ENCODE measurements around the gene KRTAP3-3. TPM values are rescaled to one million over a fixed set of nuclear protein-coding genes. Genes with fewer than 3 reads are reported as not detected.

KRTAP3-3 gene
- polyA plus RNA-seq, 1 experiment = not detected

- POLR2A ChIA-PET = interaction anchor here (0.6 kb wide), 1 partner anchor 148 kb away, joined by 3 read pairs; no protein-coding TSS in a partner anchor
Observed at GRCh38 chr17:40962059-40962561, 31.9 kb downstream of the KRTAP3-3 start.

DNA sequence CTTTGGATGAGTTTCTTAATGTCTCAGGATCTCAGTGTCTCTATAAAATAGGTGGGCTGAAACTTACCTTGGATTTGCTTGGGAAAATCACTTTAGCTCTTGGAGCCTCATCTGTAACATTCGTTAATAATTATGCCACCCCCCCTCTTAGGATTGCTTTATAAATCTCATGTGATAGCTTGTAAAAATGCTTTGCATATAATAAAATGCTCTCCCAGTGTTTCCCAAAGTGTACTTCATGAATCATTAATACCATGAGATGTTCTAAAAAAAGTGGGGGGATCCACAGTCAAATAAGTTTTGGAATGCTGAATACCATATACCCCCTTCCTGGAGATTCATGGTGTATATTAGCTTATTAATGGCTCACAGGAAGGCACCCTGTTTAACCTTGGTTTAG lies 32.4 kb downstream of the KRTAP3-3 start:
- Histone ChIP-seq H3K36me3 (ENCODE audit: control insufficient read depth, insufficient read depth, low read length) (no peaks in the 10 kb centered on the region), H3K27me3 (ENCODE audit: control insufficient read depth, insufficient read depth, low read length) (no peaks in the 10 kb centered on the region), H3K4me3 (ENCODE audit: low read depth, low read length) (no peak overlapping the region)
- TF ChIP-seq, protein P1, sequence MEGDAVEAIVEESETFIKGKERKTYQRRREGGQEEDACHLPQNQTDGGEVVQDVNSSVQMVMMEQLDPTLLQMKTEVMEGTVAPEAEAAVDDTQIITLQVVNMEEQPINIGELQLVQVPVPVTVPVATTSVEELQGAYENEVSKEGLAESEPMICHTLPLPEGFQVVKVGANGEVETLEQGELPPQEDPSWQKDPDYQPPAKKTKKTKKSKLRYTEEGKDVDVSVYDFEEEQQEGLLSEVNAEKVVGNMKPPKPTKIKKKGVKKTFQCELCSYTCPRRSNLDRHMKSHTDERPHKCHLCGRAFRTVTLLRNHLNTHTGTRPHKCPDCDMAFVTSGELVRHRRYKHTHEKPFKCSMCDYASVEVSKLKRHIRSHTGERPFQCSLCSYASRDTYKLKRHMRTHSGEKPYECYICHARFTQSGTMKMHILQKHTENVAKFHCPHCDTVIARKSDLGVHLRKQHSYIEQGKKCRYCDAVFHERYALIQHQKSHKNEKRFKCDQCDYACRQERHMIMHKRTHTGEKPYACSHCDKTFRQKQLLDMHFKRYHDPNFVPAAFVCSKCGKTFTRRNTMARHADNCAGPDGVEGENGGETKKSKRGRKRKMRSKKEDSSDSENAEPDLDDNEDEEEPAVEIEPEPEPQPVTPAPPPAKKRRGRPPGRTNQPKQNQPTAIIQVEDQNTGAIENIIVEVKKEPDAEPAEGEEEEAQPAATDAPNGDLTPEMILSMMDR (IDR thresholded peaks at IDR 0.05; ENCODE audit: insufficient read depth, low read depth, low read length) = no peak
- ChIA-PET CTCF (interaction anchor here (1.0 to 1.3 kb wide), 5 partner anchors 9 to 64 kb away, joined by 3 to 6 read pairs (median 3); no protein-coding TSS in a partner anchor), POLR2A (interaction anchor here (0.6 kb wide), 1 partner anchor 149 kb away, joined by 3 read pairs; no protein-coding TSS in a partner anchor)
- DNase-seq (ENCODE audit: low read depth) = peak; percentile 61

More at GRCh38 chr17:40962059-40962561, 31.9 kb downstream of the KRTAP3-3 start:
- Histone ChIP-seq H3K4me3 (ENCODE audit: low read depth, low read length) (no peak overlapping the region), H3K27me3 (ENCODE audit: control insufficient read depth, insufficient read depth, low read length) (no peaks in the 10 kb centered on the region), H3K36me3 (ENCODE audit: control insufficient read depth, insufficient read depth, low read length) (no peaks in the 10 kb centered on the region)
- TF ChIP-seq, protein P1 (IDR thresholded peaks at IDR 0.05; ENCODE audit: insufficient read depth, low read depth, low read length) = no peak
- no peak for DNase-seq (ENCODE audit: low read depth)
- CTCF ChIA-PET = interaction anchor here (0.6 to 1.3 kb wide), 6 partner anchors 8 to 63 kb away, joined by 3 to 6 read pairs (median 3); no protein-coding TSS in a partner anchor

GRCh38 chr17:40960144-40960543 lies 33.8 kb downstream of the KRTAP3-3 start:
- ChIA-PET POLR2A (no interaction called here), CTCF (interaction anchor here (0.9 kb wide), 1 partner anchor 703 kb away, joined by 3 read pairs; no protein-coding TSS in a partner anchor)
- Histone ChIP-seq H3K27me3 (ENCODE audit: control insufficient read depth, insufficient read depth, low read length) (no peaks in the 10 kb centered on the region), H3K36me3 (ENCODE audit: control insufficient read depth, insufficient read depth, low read length) (no peaks in the 10 kb centered on the region), H3K4me3 (ENCODE audit: low read depth, low read length) (no peak overlapping the region)
- DNase-seq (ENCODE audit: low read depth) = no peak
- TF ChIP-seq, protein P1 (IDR thresholded peaks at IDR 0.05; ENCODE audit: insufficient read depth, low read depth, low read length) = no peak

- no peak for DNase-seq (ENCODE audit: low read depth)
- CTCF ChIA-PET = interaction anchor here (0.6 to 1.4 kb wide), 7 partner anchors 49 to 592 kb away, joined by 3 to 6 read pairs (median 3); no protein-coding TSS in a partner anchor
- TF ChIP-seq, protein P1 (IDR thresholded peaks at IDR 0.05; ENCODE audit: insufficient read depth, low read depth, low read length) = no peak
- Histone ChIP-seq H3K36me3 (ENCODE audit: control insufficient read depth, insufficient read depth, low read length) (no peaks in the 10 kb centered on the region), H3K4me3 (ENCODE audit: low read depth, low read length) (no peak overlapping the region), H3K27me3 (ENCODE audit: control insufficient read depth, insufficient read depth, low read length) (no peaks in the 10 kb centered on the region)
- POLR2A ChIA-PET = no interaction called here
Observed at GRCh38 chr17:40958086-40958953, 35.6 kb downstream of the KRTAP3-3 start.

All from BJ (cell line).